HG03457 (cell line): ENCODE data around the gene BRI3.

Experiments used
- ATAC-seq: cut with Tn5 transposase; IDR thresholded peaks from one replicate; pipeline ENCODE4 v1.9.1; 2021; ENCODE audit warnings: moderate number of reproducible peaks; ENCODE audit not compliant: unreplicated experiment

BRI3 gene

DNA sequence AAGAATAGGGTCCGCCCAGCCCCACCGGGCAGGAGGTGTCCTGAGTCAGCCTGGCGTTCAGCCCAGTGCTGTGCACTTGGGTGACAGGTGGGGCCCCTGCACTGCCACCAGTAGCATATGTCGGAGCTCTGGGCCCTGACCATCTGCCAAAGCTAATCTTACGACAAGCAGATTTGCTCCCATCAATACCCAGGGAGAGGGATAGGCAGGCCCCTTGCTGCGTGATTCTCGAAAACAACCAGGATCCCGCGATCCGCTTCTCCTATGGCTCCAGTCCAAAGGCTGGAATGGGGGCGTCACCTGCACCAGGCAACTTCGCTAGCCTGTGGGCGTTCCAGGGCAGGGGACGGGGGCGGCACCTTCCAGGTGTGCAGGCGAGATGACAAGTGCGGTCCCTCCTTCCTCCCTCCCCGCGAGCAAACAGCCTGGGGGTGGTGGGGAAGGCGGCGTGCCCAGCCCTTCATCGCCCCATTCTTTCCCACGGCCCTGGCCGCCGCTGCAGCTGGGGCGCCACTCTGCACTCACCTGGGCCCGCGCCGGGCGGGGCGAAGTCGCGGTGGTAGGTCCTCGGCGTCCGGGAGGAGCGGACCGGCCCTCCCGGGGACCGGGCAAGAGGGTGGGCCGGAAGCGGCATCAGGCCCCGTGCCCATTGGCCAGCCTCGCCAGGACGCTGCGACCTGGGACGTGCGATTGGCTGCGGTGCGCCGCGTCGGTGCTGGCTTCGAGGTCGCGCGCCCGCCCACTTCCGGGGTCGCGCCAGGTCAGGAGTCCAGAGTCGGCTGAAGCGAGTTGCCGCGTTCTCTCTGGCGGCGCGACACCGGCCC lies 29.7 kb upstream of the BRI3 start, which contains the start of gene TECPR1:
Gene TECPR1 (minus strand): TSS at position 632 of the 824 bp plus-strand sequence. CDS start 6,086 bp downstream, outside the sequence.
- peak; percentile 97 for ATAC-seq

DNA sequence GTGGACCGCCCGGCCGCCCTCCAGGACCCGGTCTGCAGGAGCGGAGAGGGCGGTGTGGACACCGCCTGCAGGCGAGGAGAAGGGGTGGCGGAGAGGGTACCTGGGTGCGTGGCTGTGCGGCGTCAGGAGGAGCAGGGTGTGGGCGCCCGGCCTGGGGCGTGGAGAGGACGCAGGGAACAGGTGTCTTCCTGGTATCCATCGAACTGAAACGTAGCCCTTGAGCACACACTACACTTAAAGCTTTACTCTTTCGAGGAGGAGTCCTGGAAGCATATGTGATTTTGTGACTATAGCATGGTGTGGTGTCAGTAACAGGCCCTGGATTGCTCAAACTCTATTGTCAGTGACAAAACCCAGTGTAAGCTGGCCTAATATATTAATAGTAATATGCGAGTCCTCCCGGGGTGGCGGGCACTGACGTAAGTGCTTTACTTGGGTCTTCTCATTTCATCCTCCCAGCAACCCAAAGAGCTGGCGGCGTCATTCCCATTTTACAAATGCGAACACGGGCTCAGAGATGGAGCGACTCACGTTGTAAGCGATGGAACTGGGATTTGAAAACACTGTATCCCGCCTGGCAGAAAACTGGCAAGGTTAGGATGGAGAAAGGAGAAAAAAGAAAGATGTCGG lies 28.9 kb upstream of the BRI3 start:
- ATAC-seq: no peak

DNA sequence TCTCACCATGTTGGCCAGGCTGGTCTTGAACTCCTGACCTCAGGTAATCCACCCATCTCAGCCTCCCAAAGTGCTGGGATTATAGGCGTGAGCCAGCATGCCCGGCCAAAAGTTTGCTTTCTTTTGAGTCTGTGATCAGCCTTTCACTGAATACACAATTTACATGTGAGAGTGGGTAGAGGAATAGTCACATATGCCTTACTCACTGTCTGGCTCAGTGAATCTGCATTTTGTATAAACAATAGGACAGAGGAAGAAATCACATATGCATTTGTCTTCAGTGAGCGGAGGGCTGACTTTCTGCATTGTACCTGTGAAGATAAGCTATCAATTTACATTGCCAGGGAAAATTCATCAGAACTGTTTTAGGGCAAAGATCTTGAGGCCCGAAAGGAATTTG lies 27.0 kb upstream of the BRI3 start:
- ATAC-seq: no peak

DNA sequence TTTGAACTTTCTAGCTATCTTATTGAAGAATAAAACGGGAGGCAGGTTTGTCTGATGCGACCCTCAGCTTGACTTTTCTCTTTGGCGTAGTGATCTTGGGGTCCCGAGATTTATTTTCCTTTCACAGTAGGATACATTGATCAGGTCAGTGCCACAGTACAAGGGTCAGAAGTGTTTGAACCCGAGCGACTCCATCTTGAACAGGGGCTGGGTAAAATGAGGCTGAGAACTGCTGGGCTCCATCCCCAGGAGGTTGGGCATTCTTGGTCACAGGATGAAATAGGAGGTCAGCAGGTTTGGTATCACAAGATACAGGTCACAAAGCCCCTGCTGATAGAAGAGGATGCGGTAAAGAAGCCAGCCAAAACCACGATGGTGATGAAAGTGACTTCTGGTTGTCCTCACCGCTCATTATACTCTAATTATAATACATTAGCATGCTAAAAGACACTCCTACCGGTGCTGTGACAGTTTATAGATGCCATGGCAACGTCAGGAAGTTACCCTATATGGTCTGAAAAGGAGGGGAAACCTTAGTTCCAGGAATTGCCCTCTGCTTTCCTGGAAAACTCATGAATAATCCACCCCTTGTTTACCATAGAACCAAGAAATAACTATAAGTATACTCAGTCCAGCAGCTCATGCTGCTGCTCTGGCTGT lies 26.4 kb upstream of the BRI3 start:
- ATAC-seq: no peak

DNA sequence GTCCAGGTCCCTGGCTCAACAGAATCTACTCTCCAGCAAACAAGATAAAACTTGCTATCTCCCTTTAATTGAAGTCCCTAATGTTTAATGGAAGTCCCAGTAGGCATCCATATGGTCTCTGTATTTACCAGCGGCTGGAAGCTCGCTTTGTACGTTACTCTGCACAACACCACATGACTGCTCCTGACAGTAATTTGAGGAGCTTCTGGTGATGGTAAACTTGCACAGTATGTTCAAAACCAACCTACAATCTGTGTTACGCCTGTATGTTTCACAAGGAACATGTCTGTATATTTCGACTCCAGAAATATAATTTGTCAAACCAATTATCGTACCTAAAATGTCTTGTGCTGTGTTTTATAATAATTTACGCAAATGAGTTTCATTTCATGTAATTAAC lies 25.1 kb upstream of the BRI3 start:
- ATAC-seq: no peak

DNA sequence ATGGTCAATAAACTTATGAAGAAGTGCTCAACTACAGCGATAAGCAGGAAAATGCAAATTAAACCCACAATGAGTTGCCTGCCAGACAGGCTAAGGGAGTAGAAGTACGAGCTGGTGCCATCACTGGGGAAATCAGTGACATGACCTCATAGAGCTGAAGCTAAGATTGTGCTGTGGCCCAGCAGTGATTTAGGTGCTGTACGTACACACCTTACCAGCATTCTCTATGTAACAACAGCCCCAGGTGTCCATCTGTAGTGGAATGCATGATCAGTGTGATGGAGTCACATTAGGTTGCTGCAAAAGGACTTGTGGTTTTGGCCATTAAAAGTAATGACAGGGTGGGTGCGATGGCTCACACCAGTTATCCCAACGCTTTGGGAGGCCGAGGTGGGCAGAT lies 23.8 kb upstream of the BRI3 start:
- no peak for ATAC-seq

DNA sequence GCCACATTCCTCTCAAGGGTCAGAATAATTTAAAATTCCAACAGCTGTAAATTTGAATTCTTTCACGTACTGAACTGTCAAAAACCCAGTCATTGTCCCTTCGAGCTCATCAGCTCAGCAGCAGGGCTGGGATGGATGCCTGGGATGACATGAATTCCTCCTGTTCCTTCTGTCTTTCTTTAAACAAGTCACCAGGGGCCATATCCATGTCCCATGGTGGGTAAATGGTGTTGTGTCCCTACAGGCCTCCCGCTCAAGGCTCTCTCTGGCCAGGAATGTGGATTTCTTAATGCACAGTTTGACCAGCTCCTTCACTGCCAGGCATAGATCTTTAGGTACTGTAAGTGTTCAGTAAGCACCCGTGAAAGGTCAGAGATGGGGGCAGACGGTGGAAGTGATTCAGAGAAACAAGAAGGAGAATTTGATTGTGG lies 15.6 kb upstream of the BRI3 start:
- ATAC-seq: no peak

DNA sequence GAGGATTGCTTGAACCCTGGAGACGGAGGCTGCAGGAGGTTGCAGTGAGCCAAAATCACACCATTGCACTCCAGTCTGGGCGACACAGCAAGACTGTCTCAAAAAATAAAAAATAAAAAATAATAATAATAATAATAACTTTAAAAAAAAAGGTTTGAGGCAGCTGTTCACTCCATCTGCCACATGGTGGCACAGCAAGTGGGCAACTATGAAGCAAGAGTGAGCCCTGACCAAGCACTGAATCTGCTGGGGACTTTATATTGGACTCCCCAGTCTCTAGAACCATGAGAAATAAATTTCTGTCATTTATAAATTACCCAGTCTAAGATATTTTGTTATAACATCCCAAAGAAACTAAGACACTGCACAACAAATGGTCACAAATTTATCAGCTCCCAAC lies 14.6 kb upstream of the BRI3 start:
- ATAC-seq: no peak

DNA sequence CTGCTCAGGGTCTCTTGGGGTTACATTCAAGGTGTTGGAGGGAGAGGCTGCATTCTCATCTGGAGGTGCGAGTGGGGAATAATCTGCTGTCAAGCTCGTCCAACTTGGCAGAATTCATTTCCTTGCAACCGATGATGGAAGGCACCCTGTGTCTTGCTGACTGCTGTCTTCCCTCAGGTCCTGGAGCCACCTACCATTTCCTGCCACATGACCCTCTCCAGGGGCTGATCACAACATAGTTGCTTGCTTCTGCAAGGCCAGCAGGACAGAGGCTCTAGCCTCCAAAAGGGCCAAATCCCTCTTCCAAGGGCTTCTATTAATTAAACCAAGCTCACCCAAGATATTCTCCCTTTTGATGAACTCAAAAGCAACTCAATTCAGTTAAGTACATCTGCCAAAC lies 14.2 kb upstream of the BRI3 start:
- ATAC-seq: no peak

DNA sequence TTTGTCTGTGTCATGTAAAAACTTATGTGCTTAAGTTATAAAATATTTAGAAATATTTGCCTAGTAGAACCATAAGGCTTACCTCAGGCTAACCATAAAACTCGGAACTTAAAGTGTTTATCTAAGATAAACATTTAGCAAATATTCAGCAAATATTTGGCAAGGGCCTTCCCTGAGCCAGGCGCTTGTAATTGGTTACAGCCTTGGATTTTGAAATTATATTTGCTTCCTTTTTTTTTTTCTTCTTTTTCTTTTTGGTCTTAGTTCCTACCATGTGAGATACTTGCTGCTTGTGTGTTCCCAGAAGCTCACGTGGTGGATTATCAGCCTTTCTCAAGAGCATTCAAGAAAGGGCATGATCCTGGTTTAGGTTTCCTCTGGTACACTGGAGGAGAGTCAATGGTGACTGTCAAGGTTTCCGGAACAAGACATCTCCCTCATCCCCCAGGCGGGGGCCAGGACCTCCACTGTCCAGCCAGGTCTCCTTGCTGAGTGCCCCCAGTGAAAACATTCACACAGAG lies 5.2 kb upstream of the BRI3 start:
- no peak for ATAC-seq

DNA sequence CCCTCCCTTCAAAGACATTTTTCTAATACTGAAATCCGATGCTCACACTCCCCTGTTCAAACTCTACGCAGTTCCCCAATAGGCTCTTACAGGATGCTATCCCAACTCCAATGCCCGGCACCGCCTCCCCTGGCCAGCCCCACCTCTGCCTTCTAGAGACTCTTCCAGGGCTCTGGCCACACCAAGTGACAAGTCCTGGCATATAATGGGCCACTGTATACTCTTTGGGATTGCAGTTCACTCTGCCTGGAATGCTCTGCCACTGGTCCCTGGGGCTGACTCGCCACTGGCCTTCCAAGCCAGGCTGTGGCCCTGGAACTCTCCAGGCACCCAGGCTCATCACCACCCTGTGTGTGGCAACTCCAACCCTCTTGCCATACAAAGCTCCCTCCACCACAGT lies 3.1 kb upstream of the BRI3 start:
- no peak for ATAC-seq

DNA sequence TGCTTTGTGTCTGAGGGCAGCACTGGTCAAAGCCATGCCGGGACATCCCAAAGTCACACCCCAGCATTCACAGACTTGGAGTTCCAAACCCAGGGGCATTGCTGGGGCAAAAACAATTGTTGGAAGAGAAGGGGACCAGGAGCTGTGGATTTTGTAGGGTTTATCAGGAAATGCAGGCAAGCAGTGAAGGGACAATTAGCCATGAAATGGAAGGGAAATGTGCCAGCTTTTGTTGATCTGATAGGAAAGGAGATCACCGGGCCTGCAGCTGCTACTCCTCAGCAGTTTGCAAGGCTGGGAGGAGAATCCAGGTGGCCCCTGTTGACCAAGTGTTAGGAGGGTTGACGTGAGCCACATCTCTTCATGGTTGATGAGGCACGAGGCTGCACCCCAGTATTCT lies 2.5 kb upstream of the BRI3 start:
- no peak for ATAC-seq

DNA sequence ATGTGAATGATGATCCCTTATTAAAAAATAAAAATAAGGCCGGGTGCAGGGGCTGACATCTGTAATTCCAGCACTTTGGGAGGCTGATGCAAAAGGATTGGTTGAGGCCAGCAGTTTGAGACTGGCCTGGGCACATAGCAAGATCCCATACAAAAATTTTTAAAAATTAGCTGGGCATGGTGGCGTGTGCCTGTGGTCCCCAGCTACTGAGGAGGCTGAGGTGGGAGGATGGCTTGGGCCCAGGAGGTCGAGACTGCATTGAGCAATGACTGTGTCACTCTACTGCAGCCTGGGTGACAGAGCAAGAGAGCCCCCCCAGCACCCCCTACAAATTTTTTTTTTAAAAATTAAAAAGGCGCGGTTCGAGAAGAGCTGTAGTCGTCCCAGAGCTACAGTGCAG lies 1.2 kb upstream of the BRI3 start:
- no peak for ATAC-seq

DNA sequence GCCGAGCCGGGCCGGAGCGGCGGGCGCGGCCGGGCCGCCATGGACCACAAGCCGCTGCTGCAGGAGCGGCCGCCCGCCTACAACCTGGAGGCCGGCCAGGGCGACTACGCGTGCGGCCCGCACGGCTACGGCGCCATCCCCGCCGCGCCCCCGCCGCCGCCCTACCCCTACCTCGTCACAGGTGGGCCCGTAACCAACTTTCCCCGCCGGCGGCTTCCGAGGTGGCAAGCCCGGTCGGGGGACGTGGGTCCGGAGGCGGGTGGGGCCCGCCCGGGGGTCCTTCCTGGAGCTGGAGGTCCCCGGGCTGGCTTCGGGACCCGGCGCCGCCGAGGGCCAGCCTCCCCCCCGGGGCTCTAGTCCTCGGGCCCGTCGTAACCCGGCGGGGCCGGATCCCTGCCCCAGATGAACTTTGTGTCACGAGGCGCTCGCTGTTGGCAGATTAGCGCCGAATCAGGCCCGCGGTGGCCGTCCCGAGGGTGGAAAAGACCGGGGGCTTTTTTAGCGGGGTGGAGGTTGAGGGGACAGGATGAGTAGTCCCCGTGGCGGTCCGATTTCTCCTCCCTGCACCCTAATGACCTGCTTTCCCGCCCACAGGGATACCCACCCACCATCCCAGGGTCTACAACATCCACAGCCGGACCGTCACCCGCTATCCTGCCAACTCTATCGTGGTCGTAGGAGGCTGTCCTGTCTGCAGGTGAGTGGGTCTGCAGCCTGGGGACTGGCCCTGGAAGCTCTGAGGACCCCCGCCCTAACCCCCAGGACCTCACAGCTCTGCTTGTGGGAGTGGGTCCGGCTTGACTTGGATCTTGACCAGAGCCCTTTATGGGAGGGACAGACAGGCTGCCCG lies 496 bp downstream of the BRI3 start:
- ATAC-seq: peak; percentile 9

DNA sequence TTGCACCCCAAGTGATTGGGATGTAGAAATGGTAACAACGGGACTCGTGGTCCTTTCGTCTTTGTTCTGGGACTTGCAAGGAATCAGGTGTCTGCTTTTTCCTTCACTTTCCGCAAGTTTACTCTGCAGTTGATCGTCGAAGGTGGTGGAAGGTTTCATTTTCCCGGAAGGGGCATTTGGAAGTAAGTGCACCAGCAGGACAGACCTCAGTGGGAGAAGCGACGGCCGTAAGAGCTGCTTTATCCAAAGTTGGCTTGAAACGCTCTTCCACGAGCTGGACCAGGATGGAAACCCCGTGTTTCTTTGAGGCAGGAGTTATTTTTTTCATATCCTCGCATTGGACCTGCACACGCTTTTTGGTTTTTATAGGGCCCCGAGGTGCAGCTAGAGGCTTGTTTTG lies 1.2 kb downstream of the BRI3 start:
- ATAC-seq: no peak

DNA sequence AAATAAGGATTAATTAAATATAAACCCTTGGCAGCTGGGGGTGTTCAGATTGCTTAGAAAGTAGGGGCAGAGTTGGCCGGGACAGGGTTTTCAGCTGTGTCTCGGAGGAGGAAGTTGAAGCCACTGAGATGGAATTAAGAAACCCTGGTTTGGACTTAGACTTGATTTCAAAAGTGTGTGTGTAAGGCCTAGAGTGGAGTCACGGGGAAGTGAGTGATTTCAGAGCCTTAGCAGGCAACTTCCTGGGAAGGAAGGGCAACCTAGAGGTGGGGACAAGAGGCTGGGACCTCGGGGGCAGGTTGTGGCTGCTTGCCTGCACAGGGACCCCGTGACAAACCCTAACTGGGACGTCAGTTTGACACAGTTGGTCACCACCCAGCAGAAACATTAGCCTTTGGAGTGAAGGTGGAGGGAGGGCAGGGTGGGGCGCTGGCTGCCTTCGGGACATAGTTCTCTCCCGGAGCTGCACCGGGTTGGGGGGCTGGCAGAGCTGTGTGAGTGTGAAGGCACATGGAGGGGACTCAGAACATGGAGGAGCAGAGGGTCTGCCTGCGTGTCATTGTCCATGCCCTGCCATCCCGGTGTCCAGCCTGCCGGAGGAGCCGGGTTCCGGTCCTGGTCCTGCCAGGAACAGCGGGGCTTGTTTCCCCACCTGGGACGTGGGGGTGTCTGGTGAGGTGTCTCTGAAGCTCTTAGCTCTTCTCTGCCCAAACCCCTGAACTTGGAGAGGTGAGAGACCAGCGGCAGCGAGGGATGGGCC lies 1.8 kb downstream of the BRI3 start:
- no peak for ATAC-seq

DNA sequence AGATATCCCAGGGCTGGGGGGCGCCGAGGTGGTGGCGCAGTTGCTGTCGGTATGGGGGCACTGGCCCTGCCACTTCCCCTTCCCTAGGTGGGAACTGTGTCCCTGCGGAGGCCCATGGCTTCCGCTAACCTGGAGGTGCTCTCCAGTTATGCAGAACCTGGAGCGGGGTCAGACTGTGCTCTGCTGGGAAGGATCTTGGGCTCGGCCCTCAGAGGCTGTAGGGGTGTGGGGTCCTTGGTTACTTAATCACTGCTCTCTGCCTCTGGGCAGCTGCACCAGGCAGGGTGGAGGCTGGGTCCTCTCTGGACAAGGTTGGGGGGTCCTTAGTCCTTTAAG lies 2.4 kb downstream of the BRI3 start:
- ATAC-seq: no peak

DNA sequence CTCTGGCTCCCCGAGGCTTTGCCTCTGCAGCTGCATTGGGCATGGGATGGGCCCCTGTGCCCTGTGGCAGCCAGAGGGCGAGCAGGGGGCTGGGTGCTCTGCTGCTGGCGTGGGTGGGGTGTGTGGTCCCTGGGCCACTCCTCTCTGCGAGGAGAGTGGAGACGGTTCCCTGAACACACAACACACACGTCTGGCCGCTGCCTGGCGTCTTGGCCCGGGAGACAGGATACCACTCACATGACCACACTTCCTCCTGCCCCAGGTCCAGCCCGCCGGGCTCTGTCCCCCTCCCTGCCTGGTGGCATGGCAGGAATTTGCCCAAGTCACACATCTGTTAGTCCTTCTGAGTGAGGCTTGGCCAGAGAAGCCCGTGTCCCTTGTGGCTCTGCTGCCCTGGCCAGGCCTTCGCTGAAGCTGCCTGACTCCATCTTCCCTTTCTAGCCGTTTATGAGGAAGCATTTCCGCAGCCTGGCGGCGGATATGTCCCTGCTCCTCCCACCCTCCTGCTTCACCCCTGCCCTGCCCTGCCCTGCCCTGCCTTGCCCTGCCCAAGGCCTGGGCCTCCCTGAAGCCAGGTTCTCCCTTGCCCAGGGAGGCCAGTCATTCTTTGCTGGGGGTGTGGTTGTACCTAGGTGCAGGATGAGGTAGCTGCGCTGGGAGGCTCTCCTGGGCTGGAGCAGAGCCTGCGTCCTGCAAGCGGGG lies 3.0 kb downstream of the BRI3 start:
- ATAC-seq: no peak
